ENCODE data around the gene STK24.

Gene STK24

GRCh38 chr13:98524391-98524790 is 52.5 kb downstream of the STK24 start:
- no peak overlapping the region for H2BK15ac ChIP-seq (ENCODE audit: low read length)
- no peak overlapping the region for H3K27ac ChIP-seq (replicated peaks; ENCODE audit: low read length)
- H3K18ac ChIP-seq (ENCODE audit: low read length) = peak overlapping the region; percentile 80
- peaks cover 0 to 8% of the 10 kb centered on the region in 2 donors for H3K36me3 ChIP-seq (replicated peaks in 1 of 2; ENCODE audit: control insufficient read depth in 2 of 2, insufficient read depth in 2 of 2, low read length in 2 of 2)
- no peak overlapping the region for H4K91ac ChIP-seq (ENCODE audit: low read depth, low read length, poor library complexity)
- H2BK5ac ChIP-seq (ENCODE audit: low read length) = peak overlapping the region; percentile 72
- H3K4ac ChIP-seq (ENCODE audit: low read length) = no peak overlapping the region
- peaks cover 33 to 35% of the 10 kb centered on the region in 2 donors for H3K4me1 ChIP-seq (ENCODE audit: control insufficient read depth in 2 of 2, insufficient read depth in 1 of 2, low read depth in 1 of 2, low read length in 2 of 2)
- H3K9me3 ChIP-seq (replicated peaks in 1 of 2; ENCODE audit: control insufficient read depth in 2 of 2, insufficient read depth in 1 of 2, low read depth in 1 of 2, low read length in 2 of 2) = no peaks in the 10 kb centered on the region
- no peak for DNase-seq (ENCODE audit: low spot score)
- peak overlapping the region; percentile 10 for H3K23ac ChIP-seq (ENCODE audit: low read depth, low read length, poor library complexity)
- peak overlapping the region; percentile 86 for H3K14ac ChIP-seq (ENCODE audit: low read length)
- H2AK5ac ChIP-seq (ENCODE audit: low read depth, low read length) = no peak overlapping the region
- no peaks in the 10 kb centered on the region for H3K27me3 ChIP-seq (ENCODE audit: control insufficient read depth in 3 of 3, insufficient read depth in 3 of 3, low read depth in 1 of 3, low read length in 3 of 3)
- H3K79me1 ChIP-seq (ENCODE audit: low read depth, low read length) = peaks cover 26% of the 10 kb centered on the region
- H2BK12ac ChIP-seq (ENCODE audit: low read length) = no peak overlapping the region
- H3K4me2 ChIP-seq (ENCODE audit: insufficient read depth, low read length, poor library complexity, severe bottlenecking) = no peak overlapping the region
- no peak overlapping the region for H2BK120ac ChIP-seq (ENCODE audit: low read depth, low read length)
- H4K8ac ChIP-seq (ENCODE audit: low read depth, low read length) = no peak overlapping the region
- H3K9ac ChIP-seq (ENCODE audit: low read depth, low read length, poor library complexity) = no peak overlapping the region
- H3K4me3 ChIP-seq (ENCODE audit: low read length in 2 of 2) = no peak overlapping the region
- H2AFZ ChIP-seq (ENCODE audit: low read length) = no peak overlapping the region
- no CpG with 5 or more reads among the region's 11 CpGs for WGBS, 2 donors (ENCODE audit: extremely low coverage in 2 of 2, insufficient read length in 2 of 2, insufficient replicate concordance in 1 of 2)

GRCh38 chr13:98523455-98524102 is 53.3 kb downstream of the STK24 start:
- no peak overlapping the region for H2BK12ac ChIP-seq (ENCODE audit: low read length)
- no peaks in the 10 kb centered on the region for H3K9me3 ChIP-seq (replicated peaks in 1 of 2; ENCODE audit: control insufficient read depth in 2 of 2, insufficient read depth in 1 of 2, low read depth in 1 of 2, low read length in 2 of 2)
- H3K18ac ChIP-seq (ENCODE audit: low read length) = peak overlapping the region; percentile 80
- peak overlapping the region; percentile 10 for H3K23ac ChIP-seq (ENCODE audit: low read depth, low read length, poor library complexity)
- no peak overlapping the region for H4K8ac ChIP-seq (ENCODE audit: low read depth, low read length)
- no peak overlapping the region for H3K4ac ChIP-seq (ENCODE audit: low read length)
- H3K9ac ChIP-seq (ENCODE audit: low read depth, low read length, poor library complexity) = no peak overlapping the region
- H4K91ac ChIP-seq (ENCODE audit: low read depth, low read length, poor library complexity) = no peak overlapping the region
- no peak overlapping the region for H2BK120ac ChIP-seq (ENCODE audit: low read depth, low read length)
- H2BK15ac ChIP-seq (ENCODE audit: low read length) = no peak overlapping the region
- H2BK5ac ChIP-seq (ENCODE audit: low read length) = peak overlapping the region; percentile 72
- no peaks in the 10 kb centered on the region for H3K27me3 ChIP-seq (ENCODE audit: control insufficient read depth in 3 of 3, insufficient read depth in 3 of 3, low read depth in 1 of 3, low read length in 3 of 3)
- H3K27ac ChIP-seq (replicated peaks; ENCODE audit: low read length) = no peak overlapping the region
- no peak overlapping the region for H3K14ac ChIP-seq (ENCODE audit: low read length)
- H2AFZ ChIP-seq (ENCODE audit: low read length) = no peak overlapping the region
- H3K79me1 ChIP-seq (ENCODE audit: low read depth, low read length) = peaks cover 21% of the 10 kb centered on the region
- peaks cover 31 to 33% of the 10 kb centered on the region in 2 donors for H3K4me1 ChIP-seq (ENCODE audit: control insufficient read depth in 2 of 2, insufficient read depth in 1 of 2, low read depth in 1 of 2, low read length in 2 of 2)
- WGBS, 2 donors (ENCODE audit: extremely low coverage in 2 of 2, insufficient read length in 2 of 2, insufficient replicate concordance in 1 of 2) = no CpG with 5 or more reads among the region's 16 CpGs
- H3K4me2 ChIP-seq (ENCODE audit: insufficient read depth, low read length, poor library complexity, severe bottlenecking) = no peak overlapping the region
- no peak for DNase-seq (ENCODE audit: low spot score)
- H3K4me3 ChIP-seq (ENCODE audit: low read length in 2 of 2) = no peak overlapping the region
- H2AK5ac ChIP-seq (ENCODE audit: low read depth, low read length) = no peak overlapping the region
- peaks cover 2 to 16% of the 10 kb centered on the region in 2 donors for H3K36me3 ChIP-seq (replicated peaks in 1 of 2; ENCODE audit: control insufficient read depth in 2 of 2, insufficient read depth in 2 of 2, low read length in 2 of 2)

GRCh38 chr13:98522371-98522770 is 54.5 kb downstream of the STK24 start:
- H3K27ac ChIP-seq (replicated peaks; ENCODE audit: low read length) = no peak overlapping the region
- no peaks in the 10 kb centered on the region for H3K27me3 ChIP-seq (ENCODE audit: control insufficient read depth in 3 of 3, insufficient read depth in 3 of 3, low read depth in 1 of 3, low read length in 3 of 3)
- H3K18ac ChIP-seq (ENCODE audit: low read length) = peak overlapping the region; percentile 2
- H3K4me3 ChIP-seq (ENCODE audit: low read length in 2 of 2) = no peak overlapping the region
- H4K8ac ChIP-seq (ENCODE audit: low read depth, low read length) = no peak overlapping the region
- peaks cover 12% of the 10 kb centered on the region for H3K79me1 ChIP-seq (ENCODE audit: low read depth, low read length)
- peak overlapping the region; percentile 42 for H2BK5ac ChIP-seq (ENCODE audit: low read length)
- DNase-seq (ENCODE audit: low spot score) = no peak
- H2AK5ac ChIP-seq (ENCODE audit: low read depth, low read length) = peak overlapping the region; percentile 14
- no peak overlapping the region for H2AFZ ChIP-seq (ENCODE audit: low read length)
- no peak overlapping the region for H2BK12ac ChIP-seq (ENCODE audit: low read length)
- H3K4me1 ChIP-seq (ENCODE audit: control insufficient read depth in 2 of 2, insufficient read depth in 1 of 2, low read depth in 1 of 2, low read length in 2 of 2) = peaks cover 30 to 33% of the 10 kb centered on the region in 2 donors
- WGBS, 2 donors (ENCODE audit: extremely low coverage in 2 of 2, insufficient read length in 2 of 2, insufficient replicate concordance in 1 of 2) = no CpG with 5 or more reads among the region's 5 CpGs
- no peak overlapping the region for H3K9ac ChIP-seq (ENCODE audit: low read depth, low read length, poor library complexity)
- H3K4ac ChIP-seq (ENCODE audit: low read length) = no peak overlapping the region
- no peak overlapping the region for H2BK15ac ChIP-seq (ENCODE audit: low read length)
- no peak overlapping the region for H4K91ac ChIP-seq (ENCODE audit: low read depth, low read length, poor library complexity)
- H3K36me3 ChIP-seq (replicated peaks in 1 of 2; ENCODE audit: control insufficient read depth in 2 of 2, insufficient read depth in 2 of 2, low read length in 2 of 2) = peaks cover 4 to 25% of the 10 kb centered on the region in 2 donors
- no peak overlapping the region for H3K4me2 ChIP-seq (ENCODE audit: insufficient read depth, low read length, poor library complexity, severe bottlenecking)
- H3K14ac ChIP-seq (ENCODE audit: low read length) = peak overlapping the region; percentile 5
- H3K23ac ChIP-seq (ENCODE audit: low read depth, low read length, poor library complexity) = no peak overlapping the region
- H2BK120ac ChIP-seq (ENCODE audit: low read depth, low read length) = no peak overlapping the region
- no peaks in the 10 kb centered on the region for H3K9me3 ChIP-seq (replicated peaks in 1 of 2; ENCODE audit: control insufficient read depth in 2 of 2, insufficient read depth in 1 of 2, low read depth in 1 of 2, low read length in 2 of 2)

GRCh38 chr13:98521461-98522247 is 55.3 kb downstream of the STK24 start:
- no peak overlapping the region for H4K8ac ChIP-seq (ENCODE audit: low read depth, low read length)
- H3K4me2 ChIP-seq (ENCODE audit: insufficient read depth, low read length, poor library complexity, severe bottlenecking) = no peak overlapping the region
- no peaks in the 10 kb centered on the region for H3K27me3 ChIP-seq (ENCODE audit: control insufficient read depth in 3 of 3, insufficient read depth in 3 of 3, low read depth in 1 of 3, low read length in 3 of 3)
- H3K4me1 ChIP-seq (ENCODE audit: control insufficient read depth in 2 of 2, insufficient read depth in 1 of 2, low read depth in 1 of 2, low read length in 2 of 2) = peaks cover 32 to 33% of the 10 kb centered on the region in 2 donors
- peak overlapping the region; percentile 5 for H3K14ac ChIP-seq (ENCODE audit: low read length)
- H4K91ac ChIP-seq (ENCODE audit: low read depth, low read length, poor library complexity) = no peak overlapping the region
- H3K9me3 ChIP-seq (replicated peaks in 1 of 2; ENCODE audit: control insufficient read depth in 2 of 2, insufficient read depth in 1 of 2, low read depth in 1 of 2, low read length in 2 of 2) = no peaks in the 10 kb centered on the region
- H3K36me3 ChIP-seq (replicated peaks in 1 of 2; ENCODE audit: control insufficient read depth in 2 of 2, insufficient read depth in 2 of 2, low read length in 2 of 2) = peaks cover 5 to 29% of the 10 kb centered on the region in 2 donors
- peak overlapping the region; percentile 6 for H3K18ac ChIP-seq (ENCODE audit: low read length)
- H2BK120ac ChIP-seq (ENCODE audit: low read depth, low read length) = no peak overlapping the region
- no peak overlapping the region for H3K4me3 ChIP-seq (ENCODE audit: low read length in 2 of 2)
- H3K23ac ChIP-seq (ENCODE audit: low read depth, low read length, poor library complexity) = no peak overlapping the region
- no peak overlapping the region for H3K9ac ChIP-seq (ENCODE audit: low read depth, low read length, poor library complexity)
- no peak overlapping the region for H3K4ac ChIP-seq (ENCODE audit: low read length)
- no peak overlapping the region for H2BK5ac ChIP-seq (ENCODE audit: low read length)
- DNase-seq (ENCODE audit: low spot score) = no peak
- no peak overlapping the region for H2BK12ac ChIP-seq (ENCODE audit: low read length)
- H2AFZ ChIP-seq (ENCODE audit: low read length) = no peak overlapping the region
- no peak overlapping the region for H2BK15ac ChIP-seq (ENCODE audit: low read length)
- no CpG with 5 or more reads among the region's 20 CpGs for WGBS, 2 donors (ENCODE audit: extremely low coverage in 2 of 2, insufficient read length in 2 of 2, insufficient replicate concordance in 1 of 2)
- no peak overlapping the region for H2AK5ac ChIP-seq (ENCODE audit: low read depth, low read length)
- peaks cover 12% of the 10 kb centered on the region for H3K79me1 ChIP-seq (ENCODE audit: low read depth, low read length)
- H3K27ac ChIP-seq (replicated peaks; ENCODE audit: low read length) = no peak overlapping the region

Data from neuronal stem cell (in vitro differentiated cells).